ENCODE results near the gene DCST2. TPM values are rescaled to one million over a fixed set of nuclear protein-coding genes. Genes with fewer than 3 reads are reported as not detected.

Gene DCST2
- total and polyA plus RNA-seq, 2 of the 8 experiments (the other 6 are each of a cell fraction or from before 2014, with no cell fraction given): 0.43 to 2.1 TPM

GRCh38 chr1:154998818-154999570 lies 34.6 kb downstream of the DCST2 start:
- 23% methylated on average over 36 of the region's 40 CpGs; no CpG with 5 or more reads in 1 of the 2 experiments for WGBS, 2 experiments (ENCODE audit: extremely low coverage in 1 of 2, insufficient coverage in 1 of 2, insufficient read length in 1 of 2, insufficient replicate concordance in 2 of 2, low coverage in 1 of 2, low lambda C conversion rate in 2 of 2, missing lambda C conversion rate in 1 of 2)
- Histone ChIP-seq H2BK12ac (ENCODE audit: low read depth, low read length) (no peak overlapping the region), H3K56ac (replicated peaks; ENCODE audit: insufficient read length, low read depth, low read length) (no peak overlapping the region), H3K9me3 (ENCODE audit: insufficient read depth in 2 of 2, low read depth in 1 of 2, low read length in 1 of 2) (no peaks in the 10 kb centered on the region), H3K18ac (ENCODE audit: extremely low read depth, low read length) (no peak overlapping the region), H3K27ac (ENCODE audit: low read depth, low read length) (no peak overlapping the region), H4K91ac (replicated peaks; ENCODE audit: insufficient read length, low read length) (no peak overlapping the region), H2BK120ac (replicated peaks; ENCODE audit: low read depth, low read length) (no peak overlapping the region), H3K23ac (ENCODE audit: insufficient read length) (no peak overlapping the region), H3K4ac (replicated peaks; ENCODE audit: insufficient read length, low read depth, low read length) (no peak overlapping the region), H3K4me1 (replicated peaks in 1 of 4; ENCODE audit: control insufficient read depth in 3 of 4, insufficient read depth in 4 of 4, low read length in 3 of 4) (peaks cover 0 to 2% (median under 1%) of the 10 kb centered on the region in 4 experiments; a peak in 3 of 7 replicates), H2BK20ac (ENCODE audit: low read length) (0 out of 2 replicates have a peak overlapping the region, but pooled peaks have one; percentile 72), H2BK5ac (ENCODE audit: low read depth, low read length) (no peak overlapping the region), H3K14ac (ENCODE audit: insufficient read length) (no peak overlapping the region), H3K36me3 (ENCODE audit: control insufficient read depth in 2 of 4, insufficient read depth in 4 of 4, low read length in 3 of 4) (no peaks in the 10 kb centered on the region), H3K4me2 (ENCODE audit: insufficient read depth in 1 of 2, low read depth in 2 of 2, low read length in 2 of 2) (peak overlapping the region; percentile 62 to 79), H3K27me3 (replicated peaks in 1 of 4; ENCODE audit: control insufficient read depth in 3 of 4, extremely low read depth in 1 of 4, insufficient read depth in 3 of 4, low read length in 3 of 4) (no peaks in the 10 kb centered on the region), H3K79me1 (ENCODE audit: low read depth, low read length) (no peaks in the 10 kb centered on the region), H4K20me1 (replicated peaks in 1 of 2; ENCODE audit: control insufficient read depth in 1 of 2, insufficient read depth in 2 of 2, low read length in 2 of 2) (no peaks in the 10 kb centered on the region), H2BK15ac (ENCODE audit: low read length) (peak overlapping the region; percentile 18; the same call in 1 of the 2 replicates), H3K4me3 (ENCODE audit: extremely low read depth in 1 of 4, insufficient read depth in 2 of 4, low read depth in 3 of 4, low read length in 4 of 4) (peak overlapping the region; percentile 1 to 68 (median 44); a peak in 6 of 8 replicates), H3K9ac (replicated peaks in 1 of 4; ENCODE audit: extremely low read depth in 1 of 4, low read depth in 3 of 4, low read length in 3 of 4) (peak overlapping the region in 2 of 4 experiments; percentile 3 to 38; a peak in 2 of 7 replicates), H2AK5ac (ENCODE audit: low read depth, low read length) (no peak overlapping the region), H4K8ac (ENCODE audit: extremely low read depth, insufficient read depth, low read length) (no peak overlapping the region), H3K23me2 (ENCODE audit: low read depth, low read length) (peaks cover 15% of the 10 kb centered on the region; the same call in 1 of the 2 replicates), H2AFZ (ENCODE audit: low read length) (no peak overlapping the region), H3K79me2 (ENCODE audit: control insufficient read depth in 1 of 2, insufficient read depth in 2 of 2, low read length in 2 of 2) (peaks cover 0 to 11% of the 10 kb centered on the region in 2 experiments; a peak in 2 of 4 replicates), H4K5ac (ENCODE audit: insufficient read length, low read depth, low read length) (no peak overlapping the region)
- FAIRE-seq (no peak), DNase-seq (ENCODE audit: low read depth in 1 of 2, low spot score in 2 of 2) (peak in 1 of 2 experiments; percentile 89)
- POLR2A ChIA-PET (ENCODE audit: partially characterized antibody): interaction anchor here (0.7 to 42.8 kb wide), 11 partner anchors 9 to 204 kb away, joined by 3 to 702 read pairs (median 6); partner anchors contain the start of genes ADAM15, CKS1B, FLAD1 and PBXIP1
- CTCF ChIA-PET (ENCODE audit: partially characterized antibody): interaction anchor here (0.6 to 14.0 kb wide), 16 partner anchors 16 to 134 kb away, joined by 3 to 334 read pairs (median 9); partner anchors contain the start of genes ADAM15, CKS1B, EFNA4 and FLAD1
- TF ChIP-seq MAX (IDR thresholded peaks at IDR 0.05) (peak; percentile 37; the same call in 1 of the 2 replicates), TAF7 (optimal IDR thresholded peaks at IDR 0.05; ENCODE audit: borderline replicate concordance, low read depth, low read length) (peak; percentile 80), CTBP2 (IDR thresholded peaks at IDR 0.05; ENCODE audit: borderline replicate concordance, insufficient read depth, insufficient read length, low read length) (no peak), GTF2F1 (IDR thresholded peaks at IDR 0.05; ENCODE audit: borderline replicate concordance, low read depth, low read length) (peak; percentile 49; the same call in 1 of the 2 replicates), TCF12 (IDR thresholded peaks at IDR 0.05; ENCODE audit: low read depth, low read length) (no peak)
- TF ChIP-seq, protein P1, sequence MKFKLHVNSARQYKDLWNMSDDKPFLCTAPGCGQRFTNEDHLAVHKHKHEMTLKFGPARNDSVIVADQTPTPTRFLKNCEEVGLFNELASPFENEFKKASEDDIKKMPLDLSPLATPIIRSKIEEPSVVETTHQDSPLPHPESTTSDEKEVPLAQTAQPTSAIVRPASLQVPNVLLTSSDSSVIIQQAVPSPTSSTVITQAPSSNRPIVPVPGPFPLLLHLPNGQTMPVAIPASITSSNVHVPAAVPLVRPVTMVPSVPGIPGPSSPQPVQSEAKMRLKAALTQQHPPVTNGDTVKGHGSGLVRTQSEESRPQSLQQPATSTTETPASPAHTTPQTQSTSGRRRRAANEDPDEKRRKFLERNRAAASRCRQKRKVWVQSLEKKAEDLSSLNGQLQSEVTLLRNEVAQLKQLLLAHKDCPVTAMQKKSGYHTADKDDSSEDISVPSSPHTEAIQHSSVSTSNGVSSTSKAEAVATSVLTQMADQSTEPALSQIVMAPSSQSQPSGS (IDR thresholded peaks at IDR 0.05; ENCODE audit: low read length): no peak
- TF ChIP-seq, protein P2, sequence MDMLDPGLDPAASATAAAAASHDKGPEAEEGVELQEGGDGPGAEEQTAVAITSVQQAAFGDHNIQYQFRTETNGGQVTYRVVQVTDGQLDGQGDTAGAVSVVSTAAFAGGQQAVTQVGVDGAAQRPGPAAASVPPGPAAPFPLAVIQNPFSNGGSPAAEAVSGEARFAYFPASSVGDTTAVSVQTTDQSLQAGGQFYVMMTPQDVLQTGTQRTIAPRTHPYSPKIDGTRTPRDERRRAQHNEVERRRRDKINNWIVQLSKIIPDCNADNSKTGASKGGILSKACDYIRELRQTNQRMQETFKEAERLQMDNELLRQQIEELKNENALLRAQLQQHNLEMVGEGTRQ (IDR thresholded peaks at IDR 0.05; ENCODE audit: low read length): no peak

Data from H1 (cell line).